GM12891 (cell line): ENCODE data around the gene NPC1L1.

ENCODE experiments used
- POLR2A ChIP-seq: IDR thresholded peaks from 2 replicates; pipeline ENCODE4 v1.6.1; 2011; ENCODE audit warnings: low read depth, low read length, control low read depth
- POLR2AphosphoS5 ChIP-seq: IDR thresholded peaks from 2 replicates; pipeline ENCODE4 v1.6.1; 2011; ENCODE audit warnings: low read depth, low read length, control low read depth

DNA sequence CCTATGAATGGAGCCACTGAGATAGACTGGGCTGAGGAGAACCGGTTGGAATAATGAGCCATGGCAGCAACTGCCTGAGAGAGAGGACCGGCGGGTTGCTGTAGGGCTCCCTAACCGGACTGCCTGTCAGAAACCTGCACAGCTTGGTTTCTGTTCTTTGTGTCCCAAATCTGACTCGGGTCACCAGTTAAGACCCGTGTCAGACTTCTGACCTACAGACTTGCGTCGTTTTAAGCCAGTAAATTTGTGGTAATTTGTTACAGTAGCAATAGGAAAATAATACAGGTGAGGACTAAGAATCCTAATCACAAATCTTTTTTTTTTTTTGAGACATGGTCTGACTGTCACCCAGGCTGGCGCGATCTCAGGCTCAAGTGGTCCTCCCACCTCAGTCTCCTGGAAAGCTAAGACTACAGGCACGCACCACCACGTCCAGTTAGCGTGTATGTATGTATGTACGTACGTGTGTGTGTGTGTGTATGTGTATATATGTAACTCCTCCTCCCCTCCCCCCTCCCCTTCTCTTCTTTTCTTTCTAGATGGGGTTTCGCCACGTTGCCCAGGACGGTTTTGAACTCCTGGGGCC lies 33.2 kb upstream of the NPC1L1 start:
- TF ChIP-seq POLR2A (no peak), POLR2AphosphoS5 (no peak)
